HepG2 (cell line): ENCODE data around the gene CAMTA2. TPM values are rescaled to one million over a fixed set of nuclear protein-coding genes. Genes with fewer than 3 reads are reported as not detected.

Experiments used
- ATAC-seq: fragments of 200-7000 bp; cut with Tn5 transposase; 3 replicates; pipeline ENCODE4 v1.9.1; 2020; ENCODE audit warnings: mild to moderate bottlenecking, moderate library complexity
- BruUV-seq: library from RNA; stranded (reverse); fragments of 400-500 nt; replicated peaks from 2 replicates; lab custom pipeline; 2021; lab: Mats Ljungman, UMichigan
- CTCF ChIA-PET: fragments of 300-600 bp; formaldehyde crosslinking; extraction: SDS; loops from one replicate; lab custom pipeline; 2021; ENCODE audit warnings: low total read pairs, inconsistent platforms, low intra/inter-chr PET ratio; lab: Yijun Ruan, JAX
- POLR2A ChIA-PET: fragments of 350-600 bp; sonication (Branson Sonifier 250); formaldehyde crosslinking; loops from one replicate; lab custom pipeline; 2020; ENCODE audit warnings: antibody characterized with exemption, inconsistent platforms; lab: Yijun Ruan, JAX
- DNase-seq: peaks from one replicate; pipeline ENCODE4 v3.0.0-alpha.2; 2015; ENCODE audit warnings: low spot score
- FAIRE-seq: peaks from 3 replicates; lab custom pipeline; 2011; peaks lifted over from hg19 to GRCh38; lab: Jason Lieb, UNC
- H2AFZ ChIP-seq: one replicate; pipeline ENCODE4 v1.6.1; 2011; ENCODE audit warnings: low read length, inconsistent platforms
- H3K27ac ChIP-seq: fragments of 300-600 bp; 3 replicates; pipeline ENCODE4 v1.8.0; 2011; ENCODE audit warnings: mixed run types, mild to moderate bottlenecking, mixed read lengths, low read length, inconsistent platforms; ENCODE audit not compliant: insufficient read depth; ENCODE audit errors: extremely low read length
- H3K27me3 ChIP-seq, 2 experiments: fragments of 200-600 bp in 1 of 2; 2 replicates in 1 of 2; 3 replicates in 1 of 2; pipeline versions ENCODE4 v1.6.0 to v1.8.0; 2011; ENCODE audit warnings: low read length in 2 of 2, mild to moderate bottlenecking in 2 of 2, moderate library complexity in 2 of 2, inconsistent platforms in 1 of 2; ENCODE audit not compliant: insufficient read depth in 2 of 2, control insufficient read depth in 1 of 2
- H3K36me3 ChIP-seq, 2 experiments: fragments of 200-600 bp in 1 of 2; replicated peaks in 1 of 2; 2 replicates in 1 of 2; 3 replicates in 1 of 2; pipeline versions ENCODE4 v1.5.1 to v1.8.0; 2011; ENCODE audit warnings: low read length in 2 of 2, inconsistent platforms in 1 of 2; ENCODE audit not compliant: insufficient read depth in 2 of 2, control insufficient read depth in 1 of 2
- H3K4me1 ChIP-seq: 2 replicates; pipeline ENCODE4 v1.5.1; 2012; ENCODE audit warnings: low read length, inconsistent platforms; ENCODE audit not compliant: insufficient read depth
- H3K4me2 ChIP-seq: 2 replicates; pipeline ENCODE4 v1.6.0; 2011; ENCODE audit warnings: low read depth, low read length, inconsistent platforms
- H3K4me3 ChIP-seq, 3 experiments: fragments of 200-600 bp in 1 of 3; sonication (generic), shearing (Covaris generic) in 1 of 3; replicated peaks in 1 of 3; 2 replicates each; pipeline ENCODE4 v1.5.1; 2011 to 2016; ENCODE audit warnings: low read length in 3 of 3, inconsistent platforms in 2 of 3, low read depth in 2 of 3, mild to moderate bottlenecking in 2 of 3, control low read depth in 1 of 3, mixed read lengths in 1 of 3; ENCODE audit not compliant: insufficient read depth in 1 of 3
- H3K79me2 ChIP-seq: one replicate; pipeline ENCODE4 v1.6.1; 2011; ENCODE audit warnings: low read length, inconsistent platforms; ENCODE audit not compliant: insufficient read depth
- H3K9ac ChIP-seq: 2 replicates; pipeline ENCODE4 v1.6.0; 2011; ENCODE audit warnings: mild to moderate bottlenecking, low read depth, low read length, inconsistent platforms; ENCODE audit not compliant: insufficient read depth
- H3K9me3 ChIP-seq: 2 replicates; pipeline ENCODE4 v1.5.1; 2012; ENCODE audit warnings: mild to moderate bottlenecking, low read length
- H4K20me1 ChIP-seq: 2 replicates; pipeline ENCODE4 v1.6.0; 2011; ENCODE audit warnings: inconsistent platforms, mild to moderate bottlenecking, low read length, moderate library complexity; ENCODE audit not compliant: insufficient read depth
- JUNB ChIP-seq: sonication (generic); formaldehyde crosslinking; IDR thresholded peaks from 2 replicates; pipeline ENCODE4 v1.8.0; 2022; ENCODE audit warnings: missing genetic modification reagents, mild to moderate bottlenecking, borderline replicate concordance
- PATZ1 ChIP-seq: sonication (generic); formaldehyde crosslinking; IDR thresholded peaks from 2 replicates; pipeline ENCODE4 v1.4.0; 2020; ENCODE audit warnings: missing genetic modification reagents
- REL ChIP-seq: sonication (generic); formaldehyde crosslinking; conservative IDR thresholded peaks from 2 replicates; pipeline ENCODE4 v1.8.0; 2022; ENCODE audit warnings: mild to moderate bottlenecking, missing genetic modification reagents, moderate library complexity
- SYNCRIP ChIP-seq: fragments of 200-400 bp; formaldehyde crosslinking; IDR thresholded peaks from 2 replicates; pipeline ENCODE4 v1.6.1; 2018; ENCODE audit warnings: mild to moderate bottlenecking, low read depth, low read length; ENCODE audit not compliant: insufficient read depth
- THAP7 ChIP-seq: sonication (generic); formaldehyde crosslinking; IDR thresholded peaks from 2 replicates; pipeline ENCODE4 v1.8.1; 2023; ENCODE audit warnings: mild to moderate bottlenecking, missing genetic modification reagents
- ZBTB44 ChIP-seq: sonication (generic); formaldehyde crosslinking; IDR thresholded peaks from 2 replicates; pipeline ENCODE4 v1.4.0; 2020; ENCODE audit warnings: missing genetic modification reagents
- ZNF407 ChIP-seq: sonication (generic); formaldehyde crosslinking; IDR thresholded peaks from one replicate; pipeline ENCODE4 v1.5.1; 2020; ENCODE audit warnings: mild to moderate bottlenecking, missing genetic modification reagents; ENCODE audit errors: not compliant biosample characterization
- ZNF414 ChIP-seq: sonication (generic); formaldehyde crosslinking; IDR thresholded peaks from 2 replicates; pipeline ENCODE4 v1.5.0; 2020; ENCODE audit warnings: missing genetic modification reagents
- WGBS: methylation state at CpG from one replicate; pipeline ENCODE4 v1.1.6; 2017; ENCODE audit warnings: low lambda C conversion rate; 5-methylcytosine and 5-hydroxymethylcytosine counted together
- in situ Hi-C: cut with HindIII; loops from 2 replicates; pipeline ENCODE4 v1.10.0; 2017; ENCODE audit warnings: low pct_unique_long_range_greater_than_20kb; ENCODE audit not compliant: extremely low pct_ligation_motif_present
- intact Hi-C: fragments of 100-400 bp; cut with micrococcal nuclease; formaldehyde crosslinking; loops from one replicate; pipeline ENCODE4 v1.10.0; 2022; ENCODE audit not compliant: unreplicated experiment
- polyA plus RNA-seq, 8 experiments: library from polyadenylated mRNA; depleted of rRNA in 3 of 8; stranded (reverse) in 7 of 8; unstranded in 1 of 8; fragments of >200 nt; fragmentation: Illumina TruSeq in 4 of 8; extraction: Trizol in 4 of 8; gene quantifications; 2 replicates each; pipeline versions ENCODE4 v1.2.1 to v1.2.3, GENCODE V29; 2011 to 2016; ENCODE audit warnings: low read depth in 4 of 8, missing spikeins in 1 of 8, mixed read lengths in 1 of 8; ENCODE audit not compliant: insufficient read depth in 1 of 8
- total RNA-seq, 5 experiments: library from RNA; depleted of rRNA; stranded (reverse); fragments of >200 nt; fragmentation: Illumina TruSeq; extraction: Trizol; gene quantifications; 2 replicates each; pipeline ENCODE4 v1.2.3, GENCODE V29; 2016; ENCODE audit warnings: low read depth in 1 of 5

CAMTA2 gene
- total and polyA plus RNA-seq, 2 of the 13 experiments (the other 11 are each of a cell fraction or from before 2014, with no cell fraction given) = 4.1 to 7.1 TPM

GRCh38 chr17:4948166-4948930 lies 39.1 kb downstream of the CAMTA2 start, which contains the start of gene PFN1:
PFN1 (minus strand) TSS chr17:4948530; CDS start chr17:4948394, 136 bp downstream.
- H3K27me3 ChIP-seq = no peaks in the 10 kb centered on the region; a peak in 1 of 5 replicates
- FAIRE-seq (peak; percentile 85), ATAC-seq (peak; percentile 21), DNase-seq (peak; percentile 90)
- intact Hi-C loops (no loop called here), in situ Hi-C loops (no loop called here)
- ChIA-PET CTCF (no interaction called here), POLR2A (interaction anchor here (0.6 to 10.0 kb wide), 8 partner anchors 9 to 152 kb away, joined by 3 to 273 read pairs (median 8); partner anchors contain the start of genes INCA1, KIF1C, PSMB6 and RNF167)
- no TSS peak for BruUV-seq
- no peak within 1 kb of the TSS for H2AFZ ChIP-seq
- H3K4me1 ChIP-seq = peaks cover 54% of the 10 kb centered on the region
- H3K79me2 ChIP-seq = peaks cover 50% of the 10 kb centered on the region
- H3K9ac ChIP-seq = peak within 1 kb of the TSS; percentile 99
- no peaks in the 10 kb centered on the region for H3K9me3 ChIP-seq
- under 1% methylated on average over 11 of the region's 59 CpGs for WGBS
- peaks cover 33% of the 10 kb centered on the region for H4K20me1 ChIP-seq
- peak within 1 kb of the TSS; percentile 99 for H3K27ac ChIP-seq
- H3K36me3 ChIP-seq = peaks cover 11 to 33% of the 10 kb centered on the region in 2 experiments
- peak within 1 kb of the TSS; percentile 84 for H3K4me2 ChIP-seq
- peak within 1 kb of the TSS; percentile 93 to 100 (median 100) for H3K4me3 ChIP-seq
- TF ChIP-seq JUNB (CRISPR knock-in tag) = no peak
- peak; percentile 47; the same call in 1 of the 2 replicates for TF ChIP-seq THAP7
- TF ChIP-seq ZNF407 = no peak
- peak; percentile 94 for TF ChIP-seq REL
- TF ChIP-seq ZBTB44 = no peak
- no peak for TF ChIP-seq SYNCRIP
- TF ChIP-seq ZNF414 = no peak
- peak; percentile 49 for TF ChIP-seq PATZ1 (CRISPR knock-in tag)
